Eye (tissue), 1 donor: ENCODE measurements around the gene SLCO2B1.
A peak's percentile ranks its signal among the peaks of the same experiment; 100 is the strongest.

Experiments used
- DNase-seq: peaks from one replicate; pipeline ENCODE4 v3.0.0-alpha.2; 2015

The SLCO2B1 gene

GRCh38 chr11:75195167-75195962 lies 44.5 kb downstream of the SLCO2B1 start:
- DNase-seq: no peak

- DNase-seq: no peak
Measured at GRCh38 chr11:75196426-75196825, 45.5 kb downstream of the SLCO2B1 start.

DNA sequence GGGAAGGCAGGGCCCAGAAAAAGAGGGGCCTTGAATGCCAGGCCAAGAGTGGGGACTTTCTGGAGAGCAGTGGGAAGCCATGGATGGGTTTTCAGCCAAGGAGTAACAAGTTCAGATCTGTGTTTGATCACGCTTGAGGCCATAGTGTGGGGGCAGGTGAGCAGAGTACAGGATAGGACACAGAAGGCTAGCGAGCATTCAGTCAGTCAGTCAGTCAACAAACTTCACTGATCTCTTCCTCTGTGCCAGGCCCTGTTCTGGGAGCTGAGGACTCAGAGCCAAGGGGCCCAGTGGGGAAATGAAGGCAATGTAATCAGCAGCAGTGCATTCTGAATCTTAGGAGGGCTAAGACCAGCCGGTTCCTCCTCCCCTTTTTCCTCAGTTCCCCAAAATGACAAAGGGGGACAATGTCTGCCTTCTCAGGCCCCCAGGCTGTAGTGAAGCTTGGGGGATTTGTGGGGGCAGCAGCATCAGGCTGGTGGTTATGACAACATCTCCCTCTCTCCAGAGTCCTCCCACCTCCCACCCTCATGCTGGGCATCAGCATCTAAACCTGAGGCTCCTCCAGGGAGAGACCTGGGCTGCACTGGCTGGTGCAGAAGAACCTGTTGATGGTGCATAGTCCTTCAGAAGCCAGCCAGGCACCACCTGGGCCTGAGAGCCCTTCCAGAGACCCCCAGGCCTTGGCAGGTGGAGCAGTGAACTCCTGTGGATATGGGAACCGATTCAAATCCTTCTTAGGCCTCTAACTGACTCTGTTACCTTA lies 46.8 kb downstream of the SLCO2B1 start:
- no peak for DNase-seq

DNA sequence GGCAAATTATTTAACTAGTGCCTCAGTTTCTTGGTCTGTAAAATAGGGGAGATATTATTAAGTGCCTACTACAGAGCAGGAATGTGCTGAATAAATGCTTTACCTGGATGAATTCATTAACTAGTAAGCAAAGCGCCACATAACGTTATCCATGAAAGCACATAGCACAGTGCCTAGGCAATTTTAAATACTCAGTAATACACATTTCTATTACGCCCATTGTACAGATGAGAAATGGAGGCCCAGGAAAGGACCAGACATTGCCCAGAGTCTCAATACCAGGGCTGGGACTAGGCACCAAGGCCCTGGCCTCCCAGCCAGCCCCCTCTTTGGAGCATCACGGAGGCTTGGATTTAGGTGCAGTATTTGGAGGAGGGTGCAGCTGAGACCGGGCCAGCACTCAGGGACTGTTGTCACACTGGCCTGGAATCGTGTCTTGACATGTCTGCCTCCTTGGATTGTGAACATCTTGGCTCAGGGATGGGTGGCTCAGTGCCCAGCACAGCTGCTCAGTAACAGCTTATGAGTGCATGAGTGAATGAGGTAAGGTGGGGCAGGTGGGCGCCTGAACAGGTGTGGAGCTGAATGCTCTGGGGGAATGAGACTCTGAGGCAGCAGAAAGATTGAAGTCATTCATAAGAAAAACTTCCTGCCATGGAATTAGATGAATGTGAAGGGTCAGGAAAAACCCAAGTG lies 47.5 kb downstream of the SLCO2B1 start:
- no peak for DNase-seq

- DNase-seq: no peak
Measured at GRCh38 chr11:75199412-75199955, 48.6 kb downstream of the SLCO2B1 start.

DNA sequence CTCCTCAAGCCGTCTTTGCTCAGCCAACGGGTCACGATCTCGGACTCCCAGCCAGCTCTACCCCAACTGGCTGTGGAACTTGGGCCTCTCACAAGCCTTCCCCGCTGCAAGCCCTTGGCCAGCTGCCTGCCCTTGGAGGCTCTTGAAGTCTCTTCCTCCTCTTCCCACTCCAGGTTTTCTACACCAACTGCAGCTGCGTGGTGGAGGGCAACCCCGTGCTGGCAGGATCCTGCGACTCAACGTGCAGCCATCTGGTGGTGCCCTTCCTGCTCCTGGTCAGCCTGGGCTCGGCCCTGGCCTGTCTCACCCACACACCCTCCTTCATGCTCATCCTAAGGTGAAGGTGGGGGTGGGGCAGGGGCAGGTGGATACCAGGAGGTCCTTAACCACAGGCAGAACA lies 49.1 kb downstream of the SLCO2B1 start:
- no peak for DNase-seq

DNA sequence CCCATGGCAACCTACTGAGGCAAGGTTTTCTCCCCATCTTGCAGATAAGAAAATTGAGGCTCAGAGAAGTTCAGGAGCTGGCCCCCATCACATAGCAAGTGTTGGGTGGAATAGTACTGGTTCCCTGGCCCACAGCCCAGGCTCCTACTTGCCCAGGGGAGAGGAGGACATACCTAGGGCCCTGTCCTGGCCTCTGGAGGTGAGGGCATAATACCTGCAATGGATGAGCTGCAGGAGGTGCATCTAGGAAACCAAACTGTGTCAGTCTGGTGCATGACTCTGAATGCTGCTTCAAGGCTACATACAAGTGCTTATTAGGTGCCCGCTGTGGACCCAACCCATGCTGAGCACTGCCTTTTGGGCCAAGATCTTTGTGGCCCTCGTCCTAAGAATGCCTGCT lies 49.6 kb downstream of the SLCO2B1 start:
- DNase-seq: no peak

DNA sequence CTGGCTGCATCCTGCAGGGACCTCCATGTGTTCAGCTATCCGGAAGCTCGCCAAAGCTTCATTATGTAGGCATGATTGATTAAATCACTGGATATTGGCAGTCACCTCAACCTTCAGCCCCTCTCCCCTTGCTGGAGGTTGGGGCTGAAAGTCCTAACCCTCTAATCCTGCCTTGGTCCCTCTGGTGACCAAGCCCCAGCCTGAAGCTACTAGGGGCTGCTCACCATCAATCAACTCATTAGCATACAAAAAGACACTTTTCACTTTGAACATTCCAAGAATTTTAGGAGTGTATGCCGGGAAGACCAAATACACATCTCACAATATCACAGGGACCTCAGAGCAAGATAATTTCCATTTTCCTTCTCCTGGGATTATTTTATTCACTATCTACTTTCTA lies 50.9 kb downstream of the SLCO2B1 start:
- no peak for DNase-seq

- DNase-seq: no peak
Measured at GRCh38 chr11:75202195-75202594, 51.3 kb downstream of the SLCO2B1 start.

- no peak for DNase-seq
Measured at GRCh38 chr11:75203138-75203537, 52.2 kb downstream of the SLCO2B1 start.

- no peak for DNase-seq
Measured at GRCh38 chr11:75203641-75204011, 52.7 kb downstream of the SLCO2B1 start.

DNA sequence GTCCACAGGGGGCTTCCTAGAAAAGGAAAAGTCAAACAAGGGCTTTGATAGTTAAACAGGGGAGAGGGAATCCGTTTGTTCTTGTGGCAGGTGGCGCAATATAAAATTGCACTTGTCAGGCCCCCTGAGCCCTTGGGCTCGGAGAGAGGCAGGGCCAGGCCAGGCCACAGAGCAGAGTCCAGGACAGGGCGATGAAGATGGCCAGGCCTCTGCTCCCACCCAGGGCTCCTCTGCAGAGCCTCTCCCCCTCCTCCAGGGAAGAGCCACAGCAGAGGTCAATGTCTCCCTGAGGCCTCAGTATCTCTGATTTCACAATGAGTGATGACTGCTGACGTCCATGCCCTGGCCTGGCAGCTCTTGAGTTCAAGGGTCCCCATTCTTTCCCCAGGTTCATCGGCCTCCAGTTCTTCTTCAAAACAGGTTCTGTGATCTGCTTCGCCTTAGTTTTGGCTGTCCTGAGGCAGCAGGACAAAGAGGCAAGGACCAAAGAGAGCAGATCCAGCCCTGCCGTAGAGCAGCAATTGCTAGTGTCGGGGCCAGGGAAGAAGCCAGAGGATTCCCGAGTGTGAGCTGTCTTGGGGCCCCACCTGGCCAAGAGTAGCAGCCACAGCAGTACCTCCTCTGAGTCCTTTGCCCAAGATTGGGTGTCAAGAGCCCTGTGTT lies 53.2 kb downstream of the SLCO2B1 start:
- no peak for DNase-seq

DNA sequence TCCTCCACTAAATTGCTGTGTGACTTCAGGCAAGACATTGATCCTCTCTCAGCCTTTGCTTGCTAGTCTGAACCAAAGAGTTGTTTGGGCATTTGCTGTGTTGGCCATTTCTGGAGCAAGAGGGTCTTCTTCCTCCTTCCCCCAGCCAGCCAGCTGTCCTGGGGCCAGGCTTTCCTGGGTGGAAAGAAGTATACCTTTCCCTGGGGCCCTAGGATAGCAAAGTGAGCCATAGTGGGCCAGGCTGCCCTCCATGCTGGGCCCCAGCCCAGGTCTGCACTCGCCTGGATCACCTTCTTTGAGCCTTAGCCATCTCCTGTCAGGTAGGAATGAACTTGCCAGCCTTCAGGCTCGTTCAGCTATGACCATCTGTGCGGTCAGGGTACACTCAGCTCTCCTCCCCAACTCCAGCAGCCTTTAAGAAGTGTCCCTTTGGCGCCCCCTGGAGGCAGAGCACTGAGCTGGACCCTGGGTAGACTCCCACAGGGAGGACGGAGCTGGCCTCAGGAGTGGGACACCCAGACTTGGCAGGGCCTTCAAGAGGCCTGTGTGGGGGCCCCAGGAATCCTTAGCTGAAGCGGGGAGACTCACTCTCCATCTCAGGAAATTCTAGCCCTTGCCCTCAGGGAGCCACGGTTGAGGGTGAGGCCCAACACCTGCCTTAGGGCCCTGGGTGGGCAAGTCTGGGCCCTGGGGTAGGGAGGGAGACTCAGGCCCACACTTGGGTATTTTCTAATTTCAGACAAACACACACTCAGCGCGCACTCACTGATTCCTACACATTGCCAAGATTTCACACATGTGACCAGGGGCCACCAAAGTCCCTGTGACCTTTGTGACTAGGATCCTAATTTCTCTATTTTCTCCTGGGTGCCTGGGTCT lies 54.0 kb downstream of the SLCO2B1 start:
- peak; percentile 90 for DNase-seq

DNA sequence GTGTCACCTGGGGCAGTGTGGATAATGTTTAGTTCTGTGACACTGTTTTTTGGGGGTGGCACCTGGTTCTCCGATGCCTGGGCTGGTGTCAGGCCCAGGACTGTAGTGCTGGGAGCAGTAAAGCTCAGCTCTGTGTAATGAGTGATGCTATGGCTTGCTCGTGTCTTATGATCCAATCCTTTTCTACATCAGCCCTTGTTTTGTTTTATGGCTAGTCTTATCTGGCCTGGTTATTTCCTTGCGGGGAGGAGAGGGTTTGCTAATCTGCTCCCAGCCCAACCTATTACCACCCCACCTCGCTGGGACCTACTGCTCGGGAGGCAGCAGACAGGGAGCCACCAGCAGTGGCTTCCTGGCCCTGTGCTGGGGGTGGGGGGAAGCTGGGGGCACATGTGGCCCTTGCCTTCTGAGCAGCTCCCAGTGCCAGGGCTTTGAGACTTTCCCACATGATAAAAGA lies 54.7 kb downstream of the SLCO2B1 start:
- no peak for DNase-seq

- DNase-seq: no peak
Measured at GRCh38 chr11:75208446-75208845, 57.5 kb downstream of the SLCO2B1 start.

- no peak for DNase-seq
Measured at GRCh38 chr11:75212411-75212810, 61.5 kb downstream of the SLCO2B1 start.

GRCh38 chr11:75214411-75214821 lies 63.5 kb downstream of the SLCO2B1 start:
- peak; percentile 93 for DNase-seq

DNA sequence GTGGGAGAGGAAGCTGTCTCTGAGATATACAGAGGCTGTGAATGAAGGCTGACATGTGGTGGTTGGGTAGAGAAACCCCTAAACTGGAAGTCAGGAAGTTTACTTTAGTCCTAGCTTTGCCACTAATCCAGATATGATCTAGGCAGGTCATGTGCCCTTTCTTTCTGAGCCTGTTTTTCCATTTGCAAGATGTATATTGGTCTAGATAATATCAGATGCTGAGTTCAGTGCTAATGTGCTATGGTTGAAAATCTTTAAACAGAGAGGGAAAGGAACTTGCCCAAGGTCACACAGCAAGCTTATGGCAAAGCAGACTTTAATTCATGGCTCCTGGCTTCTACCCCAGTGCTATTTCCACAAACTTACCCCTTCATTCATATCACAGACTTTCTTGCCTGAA lies 63.9 kb downstream of the SLCO2B1 start:
- DNase-seq: no peak

- DNase-seq: no peak
Measured at GRCh38 chr11:75219869-75220268, 69.0 kb downstream of the SLCO2B1 start.

DNA sequence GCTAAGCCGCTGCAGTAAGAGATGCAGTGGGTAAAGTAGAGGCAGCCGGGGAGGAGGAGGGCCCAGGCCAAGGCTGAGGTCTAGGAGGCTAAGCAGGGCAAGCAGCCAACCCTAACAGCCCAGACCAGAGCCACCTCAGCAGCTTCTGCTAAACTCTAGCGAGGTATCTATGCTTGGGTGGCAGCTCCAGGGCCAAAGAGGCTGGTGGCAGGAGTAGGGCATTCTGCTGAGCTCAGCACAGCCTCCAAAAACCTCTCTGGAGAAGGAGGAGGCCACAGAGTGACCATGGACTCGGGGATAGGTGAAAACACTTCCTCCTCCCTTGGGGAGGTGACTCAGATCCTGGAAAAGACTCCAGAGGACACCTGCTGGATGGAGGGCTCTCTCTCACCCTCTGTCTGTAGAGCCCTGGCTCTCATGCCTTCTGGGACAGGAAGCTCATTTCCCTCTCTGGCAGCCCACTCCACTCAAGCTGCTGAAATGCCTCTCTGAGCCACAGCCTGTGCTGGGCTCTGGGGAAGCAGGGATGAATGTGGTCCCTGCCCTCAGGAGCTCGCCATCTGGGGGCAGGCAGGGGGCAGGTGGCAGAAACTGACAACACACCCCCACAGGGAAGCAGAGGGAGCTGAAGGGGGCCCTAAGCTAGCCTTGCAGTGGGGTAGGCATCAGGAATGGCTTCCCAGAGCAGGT lies 73.2 kb downstream of the SLCO2B1 start:
- DNase-seq: no peak

DNA sequence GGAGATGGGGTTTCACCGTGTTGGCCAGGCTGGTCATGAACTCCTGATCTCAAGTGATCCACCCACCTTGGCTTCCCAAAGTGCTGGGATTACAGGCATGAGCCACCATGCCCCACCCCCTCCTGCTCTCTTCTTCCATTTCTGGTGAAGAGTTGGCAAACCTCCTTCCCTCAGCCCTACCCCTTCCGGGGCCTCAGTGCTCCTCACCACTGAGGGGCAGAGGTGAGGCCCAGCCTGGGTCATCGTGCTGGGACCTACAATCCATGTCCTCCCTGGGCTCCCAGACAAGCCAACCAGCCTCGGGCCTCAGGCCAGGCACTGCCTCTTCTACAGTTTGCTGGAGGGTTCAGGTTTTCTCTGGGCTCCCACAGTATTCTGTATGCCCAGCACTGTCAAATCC lies 74.9 kb downstream of the SLCO2B1 start:
- no peak for DNase-seq
